OCI-LY1 (cell line): Measurements from ENCODE around the gene IARS2.

Experiments
- H2AFZ ChIP-seq: fragments of 200-600 bp; sonication (generic), shearing (Covaris generic); 2 replicates; pipeline ENCODE4 v1.6.0; 2014; ENCODE audit warnings: antibody characterized with exemption, mild to moderate bottlenecking, low read length
- H3F3A ChIP-seq: fragments of 200-600 bp; sonication (generic), shearing (Covaris generic); 2 replicates; pipeline ENCODE4 v1.6.0; 2014; ENCODE audit warnings: mild to moderate bottlenecking, antibody characterized with exemption, low read length, moderate library complexity; ENCODE audit not compliant: insufficient read depth
- H3K27ac ChIP-seq: fragments of 200-600 bp; sonication (generic); 2 replicates; pipeline ENCODE4 v1.5.1; 2014; ENCODE audit warnings: low read length, mixed run types, mild to moderate bottlenecking, low read depth; ENCODE audit not compliant: poor library complexity, severe bottlenecking
- H3K27me3 ChIP-seq: fragments of 200-600 bp; sonication (generic); 2 replicates; pipeline ENCODE4 v1.6.0; 2014; ENCODE audit warnings: antibody characterized with exemption, mild to moderate bottlenecking, low read length, moderate library complexity; ENCODE audit not compliant: insufficient read depth
- H3K36me3 ChIP-seq: fragments of 200-600 bp; sonication (generic); 2 replicates; pipeline ENCODE4 v1.6.1; 2014; ENCODE audit warnings: mild to moderate bottlenecking, antibody characterized with exemption, low read length, moderate library complexity, mixed read lengths; ENCODE audit not compliant: insufficient read depth
- H3K4me1 ChIP-seq: fragments of 200-600 bp; sonication (generic); 2 replicates; pipeline ENCODE4 v1.5.1; 2014; ENCODE audit warnings: mild to moderate bottlenecking, low read length, moderate library complexity; ENCODE audit not compliant: insufficient read depth, severe bottlenecking
- H3K4me2 ChIP-seq: fragments of 200-600 bp; sonication (generic), shearing (Covaris generic); 2 replicates; pipeline ENCODE4 v1.6.1; 2014; ENCODE audit warnings: low read length
- H3K4me3 ChIP-seq: fragments of 200-600 bp; sonication (generic); 2 replicates; pipeline ENCODE4 v1.5.1; 2014; ENCODE audit warnings: low read length, low read depth, mild to moderate bottlenecking, mixed read lengths; ENCODE audit not compliant: poor library complexity, severe bottlenecking
- H3K79me2 ChIP-seq: fragments of 200-600 bp; shearing (Covaris generic); 2 replicates; pipeline ENCODE4 v1.6.1; 2016; ENCODE audit warnings: mixed run types, low read length, mixed read lengths; ENCODE audit not compliant: insufficient read depth
- H3K9ac ChIP-seq: fragments of 200-600 bp; sonication (generic), shearing (Covaris generic); 2 replicates; pipeline ENCODE4 v1.6.1; 2014; ENCODE audit warnings: mild to moderate bottlenecking, low read length, mixed read lengths
- H3K9me2 ChIP-seq: fragments of 200-600 bp; sonication (generic), shearing (Covaris generic); 2 replicates; pipeline ENCODE4 v1.6.1; 2014; ENCODE audit warnings: low read depth, mild to moderate bottlenecking, low read length, mixed read lengths
- H3K9me3 ChIP-seq: fragments of 200-600 bp; shearing (Covaris generic); 2 replicates; pipeline ENCODE4 v1.6.1; 2014; ENCODE audit warnings: low read length, mixed read lengths
- H4K20me1 ChIP-seq: fragments of 200-600 bp; sonication (generic), shearing (Covaris generic); 2 replicates; pipeline ENCODE4 v1.6.0; 2016; ENCODE audit warnings: mild to moderate bottlenecking, low read length; ENCODE audit not compliant: insufficient read depth
- CTCF ChIP-seq: fragments of 200-600 bp; sonication (generic), shearing (Covaris generic); IDR thresholded peaks from 2 replicates; pipeline ENCODE4 v1.5.1; 2017; ENCODE audit warnings: mild to moderate bottlenecking, antibody characterized with exemption, low read length, moderate library complexity, mixed read lengths
- EZH2 ChIP-seq: fragments of 200-600 bp; sonication (generic), shearing (Covaris generic); IDR thresholded peaks from 2 replicates; pipeline ENCODE4 v1.8.0; 2017; ENCODE audit warnings: borderline replicate concordance, mixed run types, mild to moderate bottlenecking, antibody characterized with exemption, low read length, moderate library complexity, mixed read lengths

Gene IARS2

GRCh38 chr1:220188538-220188937 is 94.6 kb downstream of the IARS2 start:
- Histone ChIP-seq H3K4me3 (no peak overlapping the region), H3K9ac (no peak overlapping the region), H3K79me2 (no peaks in the 10 kb centered on the region), H3K36me3 (peaks cover 73% of the 10 kb centered on the region), H3K9me3 (no peaks in the 10 kb centered on the region), H3K4me2 (no peak overlapping the region), H3K27ac (no peak overlapping the region), H3F3A (no peaks in the 10 kb centered on the region), H3K27me3 (no peaks in the 10 kb centered on the region), H4K20me1 (no peaks in the 10 kb centered on the region), H3K9me2 (no peaks in the 10 kb centered on the region), H3K4me1 (no peaks in the 10 kb centered on the region), H2AFZ (no peak overlapping the region)
- TF ChIP-seq CTCF (no peak), EZH2 (no peak)

GRCh38 chr1:220189750-220190347 is 95.9 kb downstream of the IARS2 start:
- no peaks in the 10 kb centered on the region for H3F3A ChIP-seq
- no peaks in the 10 kb centered on the region for H3K4me1 ChIP-seq
- no peak overlapping the region for H3K27ac ChIP-seq
- H2AFZ ChIP-seq, result no peak overlapping the region
- no peaks in the 10 kb centered on the region for H3K9me3 ChIP-seq
- H3K79me2 ChIP-seq, result no peaks in the 10 kb centered on the region
- no peak overlapping the region for H3K9ac ChIP-seq
- H3K36me3 ChIP-seq, result peaks cover 81% of the 10 kb centered on the region
- TF ChIP-seq EZH2, result no peak
- peak; percentile 48 for TF ChIP-seq CTCF
- H4K20me1 ChIP-seq, result no peaks in the 10 kb centered on the region
- H3K4me2 ChIP-seq, result no peak overlapping the region
- H3K4me3 ChIP-seq, result no peak overlapping the region
- H3K27me3 ChIP-seq, result no peaks in the 10 kb centered on the region
- no peaks in the 10 kb centered on the region for H3K9me2 ChIP-seq

- no peak overlapping the region for H2AFZ ChIP-seq
- H3K79me2 ChIP-seq, result no peaks in the 10 kb centered on the region
- H3K4me2 ChIP-seq, result no peak overlapping the region
- no peaks in the 10 kb centered on the region for H3F3A ChIP-seq
- no peak overlapping the region for H3K4me3 ChIP-seq
- H3K9ac ChIP-seq, result no peak overlapping the region
- H3K4me1 ChIP-seq, result no peaks in the 10 kb centered on the region
- no peak for TF ChIP-seq CTCF
- TF ChIP-seq EZH2, result no peak
- H3K27ac ChIP-seq, result no peak overlapping the region
- no peaks in the 10 kb centered on the region for H3K27me3 ChIP-seq
- no peaks in the 10 kb centered on the region for H3K9me2 ChIP-seq
- no peaks in the 10 kb centered on the region for H4K20me1 ChIP-seq
- H3K9me3 ChIP-seq, result no peaks in the 10 kb centered on the region
- peaks cover 81% of the 10 kb centered on the region for H3K36me3 ChIP-seq
Observed at GRCh38 chr1:220195701-220196100, 101.8 kb downstream of the IARS2 start.
